Esophagus squamous epithelium (tissue), 5 donors: Measurements from ENCODE around the gene RRBP1. TPM values are rescaled to one million over a fixed set of nuclear protein-coding genes. Genes with fewer than 3 reads are reported as not detected.
A peak's percentile ranks its signal among the peaks of the same experiment; 100 is the strongest.

ENCODE experiments used
- DNase-seq: peaks from one replicate; lab custom pipeline; 2025; lab: John Stamatoyannopoulos, UW
- H3K27ac ChIP-seq, 4 donors: fragments of 200-600 bp; sonication (generic); one replicate each; pipeline ENCODE4 v1.5.1; 2016 to 2019; ENCODE audit warnings: mild to moderate bottlenecking in 1 of 4
- H3K27me3 ChIP-seq, 4 donors: fragments of 200-600 bp; sonication (generic); 1 replicate in 3 of 4; 2 replicates in 1 of 4; pipeline versions ENCODE4 v1.5.1 to v1.6.0; 2017 to 2021; ENCODE audit warnings: antibody characterized with exemption in 1 of 4
- H3K36me3 ChIP-seq, 3 donors: fragments of 200-600 bp; sonication (generic); one replicate each; pipeline ENCODE4 v1.5.1; 2016 to 2019
- H3K4me1 ChIP-seq, 3 donors: fragments of 200-600 bp; sonication (generic); one replicate each; pipeline ENCODE4 v1.5.1; 2017 to 2019
- H3K4me3 ChIP-seq, 4 donors: fragments of 200-600 bp; sonication (generic); 1 replicate in 3 of 4; 2 replicates in 1 of 4; pipeline ENCODE4 v1.5.1; 2016 to 2019; ENCODE audit warnings: mild to moderate bottlenecking in 2 of 4, moderate library complexity in 1 of 4
- H3K9me3 ChIP-seq, 3 donors: fragments of 200-600 bp; sonication (generic); one replicate each; pipeline ENCODE4 v1.5.1; 2016 to 2019
- POLR2A ChIP-seq, 4 donors: fragments of 450-650 bp; IDR thresholded peaks; one replicate each; pipeline ENCODE4 v1.6.1; 2017; ENCODE audit warnings: antibody characterized with exemption in 4 of 4, mild to moderate bottlenecking in 4 of 4, moderate library complexity in 3 of 4
- WGBS, 2 donors: methylation state at CpG; one replicate each; pipeline ENCODE4 v1.1.5; 2018; 5-methylcytosine and 5-hydroxymethylcytosine counted together
- intact Hi-C: fragments of 100-400 bp; cut with DNase I; formaldehyde crosslinking; loops from one replicate; pipeline ENCODE4 v1.15.0; 2022
- total RNA-seq, 4 donors: library from RNA; depleted of rRNA; stranded (reverse); fragments of >200 nt; gene quantifications; one replicate each; pipeline ENCODE4 v1.1.0, GENCODE V29; 2016
- TF ChIP-seq, protein P1 (sequence below), 6 experiments: fragments of 450-650 bp in 4 of 6; fragments of 200-600 bp in 2 of 6; sonication (generic) in 2 of 6; IDR thresholded peaks; one replicate each; pipeline ENCODE4 v1.5.1; 2016 to 2019; ENCODE audit warnings: antibody characterized with exemption in 6 of 6, mild to moderate bottlenecking in 4 of 6, moderate library complexity in 4 of 6
- donor health status: DM: yes; HTN: yes; CAD: no.

RRBP1 gene
- total RNA-seq, 4 donors from 2014 or later, result 61.4 to 128 (median 72.7) TPM

DNA sequence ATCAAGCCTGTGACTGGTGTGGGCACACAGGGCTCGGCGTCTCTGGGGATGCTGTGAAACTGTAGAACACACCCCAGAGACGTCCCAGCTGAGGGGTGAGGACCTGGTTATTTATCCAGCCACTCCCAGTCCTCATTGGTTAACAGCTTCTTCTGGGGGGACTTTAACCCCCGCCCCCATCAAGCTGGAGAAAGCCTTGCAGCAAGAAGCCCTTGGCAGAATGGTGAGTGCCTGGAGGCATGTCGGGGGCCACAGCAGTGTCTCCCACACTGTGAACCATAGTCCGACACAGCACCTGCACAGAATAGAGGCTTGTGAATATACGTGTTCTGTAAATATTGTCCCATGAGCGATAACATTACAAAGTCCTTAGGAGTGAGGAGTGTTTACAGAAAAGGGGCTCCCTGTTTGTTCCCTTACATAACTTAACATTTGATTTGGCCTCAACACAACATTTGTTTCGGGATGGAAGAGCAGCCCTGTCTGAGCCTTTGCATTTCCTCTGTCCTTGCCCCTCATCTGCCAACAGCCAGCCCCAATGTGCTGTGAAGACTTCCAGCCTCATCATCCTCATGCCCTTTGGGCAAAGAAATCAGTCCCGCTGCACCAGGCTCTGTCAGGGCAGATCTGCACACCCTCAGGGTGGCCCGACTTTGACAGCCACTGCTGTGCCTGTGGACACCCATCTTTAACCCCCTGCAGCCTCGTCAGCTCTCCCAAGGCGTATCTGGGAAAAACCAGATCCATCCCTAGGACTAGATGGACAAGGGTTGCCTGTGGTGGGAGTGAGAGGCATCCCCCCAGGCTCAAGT is 2.2 kb upstream of the RRBP1 start:
- DNase-seq, result no peak
- TF ChIP-seq, protein P1, sequence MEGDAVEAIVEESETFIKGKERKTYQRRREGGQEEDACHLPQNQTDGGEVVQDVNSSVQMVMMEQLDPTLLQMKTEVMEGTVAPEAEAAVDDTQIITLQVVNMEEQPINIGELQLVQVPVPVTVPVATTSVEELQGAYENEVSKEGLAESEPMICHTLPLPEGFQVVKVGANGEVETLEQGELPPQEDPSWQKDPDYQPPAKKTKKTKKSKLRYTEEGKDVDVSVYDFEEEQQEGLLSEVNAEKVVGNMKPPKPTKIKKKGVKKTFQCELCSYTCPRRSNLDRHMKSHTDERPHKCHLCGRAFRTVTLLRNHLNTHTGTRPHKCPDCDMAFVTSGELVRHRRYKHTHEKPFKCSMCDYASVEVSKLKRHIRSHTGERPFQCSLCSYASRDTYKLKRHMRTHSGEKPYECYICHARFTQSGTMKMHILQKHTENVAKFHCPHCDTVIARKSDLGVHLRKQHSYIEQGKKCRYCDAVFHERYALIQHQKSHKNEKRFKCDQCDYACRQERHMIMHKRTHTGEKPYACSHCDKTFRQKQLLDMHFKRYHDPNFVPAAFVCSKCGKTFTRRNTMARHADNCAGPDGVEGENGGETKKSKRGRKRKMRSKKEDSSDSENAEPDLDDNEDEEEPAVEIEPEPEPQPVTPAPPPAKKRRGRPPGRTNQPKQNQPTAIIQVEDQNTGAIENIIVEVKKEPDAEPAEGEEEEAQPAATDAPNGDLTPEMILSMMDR (IDR thresholded peaks at IDR 0.05), result no peak
- no peak for TF ChIP-seq POLR2A (IDR thresholded peaks at IDR 0.05)
- no peak overlapping the region for H3K4me3 ChIP-seq
- H3K9me3 ChIP-seq, result no peaks in the 10 kb centered on the region
- H3K27me3 ChIP-seq, result peaks cover 0 to 14% (median 0%) of the 10 kb centered on the region in 4 donors
- 59 to 69% methylated on average over 8 to 11 of the region's 13 CpGs for WGBS, 2 donors
- no peak overlapping the region for H3K27ac ChIP-seq
- intact Hi-C loops, result loop anchor here (5.0 kb wide), 1 partner anchor 213 kb away; no protein-coding TSS in a partner anchor
- H3K4me1 ChIP-seq, result peaks cover 11 to 26% (median 15%) of the 10 kb centered on the region in 3 donors
- peaks cover 0 to under 1% (median 0%) of the 10 kb centered on the region in 3 donors for H3K36me3 ChIP-seq

DNA sequence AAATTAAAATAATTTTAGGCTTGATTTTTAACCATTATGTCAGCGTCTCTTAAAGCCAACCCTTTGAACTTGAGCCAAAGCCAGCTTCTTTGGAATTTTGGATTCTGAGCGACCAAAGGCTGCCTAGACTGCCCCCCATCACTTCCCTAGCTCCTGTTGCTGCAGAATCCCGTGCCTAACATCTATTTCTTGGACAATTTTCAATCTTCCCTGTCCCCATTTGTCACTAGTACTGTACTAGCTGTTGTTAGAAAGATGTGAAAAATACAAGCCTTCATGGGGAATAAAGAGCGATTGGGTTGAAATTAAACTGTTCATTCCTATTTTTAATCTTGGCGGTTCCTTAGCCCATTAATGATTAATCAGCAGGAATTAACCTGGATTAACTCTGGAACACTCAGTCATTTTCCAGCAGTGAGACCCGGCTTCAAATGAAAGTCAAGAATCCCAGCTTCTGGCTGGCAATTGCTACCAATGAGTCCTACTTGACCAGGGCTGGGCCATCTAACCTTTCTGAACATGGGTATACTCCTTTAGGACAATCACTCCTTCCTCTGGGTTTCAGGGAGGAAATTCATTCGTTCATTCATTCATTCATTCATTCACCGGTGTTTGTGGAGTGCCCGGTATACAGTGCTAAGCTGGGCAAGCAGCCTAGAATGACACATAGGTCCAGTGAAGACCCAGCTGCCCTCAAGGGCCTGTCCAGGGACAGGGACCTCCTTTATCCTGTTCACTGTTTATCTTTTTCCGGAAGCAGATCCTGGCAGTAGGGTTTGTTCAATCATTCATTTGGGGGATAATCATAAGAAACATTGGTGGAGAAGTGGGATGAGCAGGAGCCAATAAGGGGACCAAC is 1.4 kb upstream of the RRBP1 start:
- Histone ChIP-seq H3K36me3 (peaks cover 0 to 9% (median 0%) of the 10 kb centered on the region in 3 donors), H3K4me3 (no peak overlapping the region), H3K9me3 (no peaks in the 10 kb centered on the region), H3K27ac (peak overlapping the region in 1 of 4 donors; percentile 99), H3K27me3 (peaks cover 0 to 14% (median 0%) of the 10 kb centered on the region in 4 donors), H3K4me1 (peaks cover 11 to 34% (median 15%) of the 10 kb centered on the region in 3 donors)
- no peak for TF ChIP-seq POLR2A (IDR thresholded peaks at IDR 0.05)
- TF ChIP-seq, protein P1 (IDR thresholded peaks at IDR 0.05), result no peak
- intact Hi-C loops, result loop anchor here (5.0 kb wide), 1 partner anchor 214 kb away; no protein-coding TSS in a partner anchor
- DNase-seq, result no peak
- WGBS, 2 donors, result 48 to 50% methylated on average over 8 to 10 of the region's 10 CpGs

DNA sequence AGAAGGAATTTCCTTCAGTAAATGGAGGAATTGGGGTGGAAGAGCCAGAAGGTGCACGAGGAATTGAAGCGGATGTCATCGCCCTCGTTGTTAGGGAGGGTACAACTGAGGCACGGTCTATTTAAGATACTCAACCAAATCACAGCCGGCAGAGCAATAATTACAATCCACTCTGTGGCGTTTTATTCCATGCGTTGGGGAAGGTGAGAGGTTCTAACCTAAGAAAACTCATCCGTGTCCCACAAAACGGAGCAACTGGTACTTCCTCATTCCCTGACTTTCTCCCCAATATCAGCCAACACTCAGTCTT is 802 bp upstream of the RRBP1 start:
- H3K9me3 ChIP-seq, result no peaks in the 10 kb centered on the region
- intact Hi-C loops, result loop anchor here (5.0 kb wide), 1 partner anchor 214 kb away; no protein-coding TSS in a partner anchor
- WGBS, 2 donors, result 21 to 45% methylated on average over 6 to 10 of the region's 10 CpGs
- peaks cover 0 to 15% (median 0%) of the 10 kb centered on the region in 3 donors for H3K36me3 ChIP-seq
- H3K4me3 ChIP-seq, result peak overlapping the region; percentile 75 to 96 (median 85)
- H3K4me1 ChIP-seq, result peaks cover 11 to 34% (median 15%) of the 10 kb centered on the region in 3 donors
- peak overlapping the region; percentile 81 to 99 (median 98) for H3K27ac ChIP-seq
- TF ChIP-seq, protein P1 (IDR thresholded peaks at IDR 0.05), result no peak
- TF ChIP-seq POLR2A (IDR thresholded peaks at IDR 0.05), result no peak
- no peak for DNase-seq
- peaks cover 0 to 14% (median 0%) of the 10 kb centered on the region in 4 donors for H3K27me3 ChIP-seq

DNA sequence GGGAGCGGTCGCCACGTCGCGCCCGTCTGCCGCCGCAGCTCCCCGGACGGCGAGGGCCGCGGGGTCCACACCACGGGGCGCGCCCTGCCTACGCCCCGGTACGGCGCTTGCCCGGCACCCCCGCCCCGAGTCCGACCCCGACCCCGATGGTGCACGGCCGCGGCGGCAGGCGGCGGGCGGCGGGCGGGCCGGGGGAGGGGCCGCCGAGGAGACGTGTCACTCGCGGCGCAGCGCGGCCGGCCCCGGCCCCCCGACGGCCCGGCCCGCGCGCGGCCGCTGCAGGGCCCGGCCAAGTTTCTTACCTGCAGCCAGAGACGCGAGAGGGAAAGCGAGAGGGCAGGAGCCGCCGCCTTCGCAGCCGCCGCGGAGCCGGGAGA is 328 bp downstream of the RRBP1 start:
- H3K9me3 ChIP-seq, result no peaks in the 10 kb centered on the region
- no peak for TF ChIP-seq POLR2A (IDR thresholded peaks at IDR 0.05)
- TF ChIP-seq, protein P1 (IDR thresholded peaks at IDR 0.05), result no peak
- peaks cover 11 to 43% (median 15%) of the 10 kb centered on the region in 3 donors for H3K4me1 ChIP-seq
- intact Hi-C loops, result loop anchor here (5.0 kb wide), 1 partner anchor 216 kb away; no protein-coding TSS in a partner anchor
- peak overlapping the region; percentile 75 to 96 (median 85) for H3K4me3 ChIP-seq
- peaks cover 0 to 14% (median 0%) of the 10 kb centered on the region in 4 donors for H3K27me3 ChIP-seq
- peaks cover 0 to 26% (median 0%) of the 10 kb centered on the region in 3 donors for H3K36me3 ChIP-seq
- WGBS, 2 donors, result 0% methylated on average over 7 of the region's 65 CpGs; no CpG with 5 or more reads in 1 of the 2 donors
- no peak for DNase-seq
- peak overlapping the region; percentile 92 to 99 (median 98) for H3K27ac ChIP-seq
